Measurements from ENCODE around the gene DDX6. TPM values are rescaled to one million over a fixed set of nuclear protein-coding genes. Genes with fewer than 3 reads are reported as not detected.

DDX6 gene
- polyA plus RNA-seq, 3 donors = 132 to 136 (median 135) TPM

DNA sequence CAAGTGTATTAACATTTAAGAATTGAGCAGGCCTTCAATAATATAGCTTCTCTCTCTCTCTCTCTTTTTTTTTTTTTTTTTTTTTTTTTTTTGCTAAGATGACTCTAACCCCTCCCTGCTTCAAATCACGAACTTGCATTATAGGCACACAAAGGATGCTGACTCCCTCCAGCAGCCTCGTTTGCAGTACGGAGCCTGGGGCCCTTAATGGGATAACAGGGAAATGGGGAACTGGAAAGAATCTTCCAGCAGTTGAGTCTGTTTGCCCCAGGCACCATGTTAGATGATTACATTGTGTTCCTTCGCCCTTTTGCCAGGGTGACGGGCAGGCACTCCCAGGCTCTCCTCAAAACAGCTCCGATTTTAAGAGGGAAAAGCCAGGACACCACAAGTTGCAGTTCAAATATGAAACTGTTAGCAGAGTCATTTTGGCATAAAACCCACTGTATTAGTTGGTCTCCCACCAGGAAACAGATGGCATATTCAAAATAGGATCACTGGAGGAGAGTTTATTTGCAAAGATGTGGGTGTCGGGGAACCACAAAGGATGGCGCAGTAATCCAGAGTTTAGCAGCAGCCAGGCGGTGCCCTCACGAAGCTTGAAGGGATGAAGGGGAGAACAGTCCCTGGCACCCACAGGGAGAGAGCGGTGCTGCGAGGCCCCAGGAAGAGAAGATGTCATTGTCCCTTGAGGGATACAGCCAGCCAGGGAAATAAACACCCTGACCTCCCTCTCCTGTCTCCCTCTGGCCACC, 85.0 kb downstream of the DDX6 start:
- DNase-seq (ENCODE audit: low read depth in 3 of 3, low spot score in 2 of 3) = no peak

- DNase-seq (ENCODE audit: low read depth in 3 of 3, low spot score in 2 of 3) = no peak
Measured at GRCh38 chr11:118705111-118705741, 85.7 kb downstream of the DDX6 start.

- no peak for DNase-seq (ENCODE audit: low read depth in 3 of 3, low spot score in 2 of 3)
Measured at GRCh38 chr11:118703563-118704106, 87.3 kb downstream of the DDX6 start.

GRCh38 chr11:118699506-118700220, 91.3 kb downstream of the DDX6 start:
- no peak for DNase-seq (ENCODE audit: low read depth in 3 of 3, low spot score in 2 of 3)

Other genes with a start within 250 kb of the DDX6 start
- 10 to 100 TPM; 43.6 to 49.4 (median 47.6) TPM for gene IFT46, start 225.2 kb downstream of the DDX6 start, polyA plus RNA-seq (ENCODE audit: insufficient read length in 3 of 3)
- 100 to 1,000 TPM; 200 to 209 (median 201) TPM for gene ARCN1, start 218.8 kb downstream of the DDX6 start, polyA plus RNA-seq (ENCODE audit: insufficient read length in 3 of 3)
- 100 to 1,000 TPM; 106 to 112 (median 106) TPM for gene PHLDB1, start 183.5 kb downstream of the DDX6 start, polyA plus RNA-seq (ENCODE audit: insufficient read length in 3 of 3)
- gene TREH, start 111.5 kb downstream of the DDX6 start, polyA plus RNA-seq (ENCODE audit: insufficient read length in 3 of 3) = 1 to 10 TPM in 1 of 3 donors, under 1 TPM in 2; 0.64 to 1.8 (median 0.75) TPM
- not detected for gene CXCR5, start 92.7 kb upstream of the DDX6 start, polyA plus RNA-seq (ENCODE audit: insufficient read length in 3 of 3)
- 10 to 100 TPM; 21.3 to 23.4 (median 23.0) TPM for gene BCL9L, start 134.8 kb upstream of the DDX6 start, polyA plus RNA-seq (ENCODE audit: insufficient read length in 3 of 3)
- gene UPK2, start 165.1 kb upstream of the DDX6 start, polyA plus RNA-seq (ENCODE audit: insufficient read length in 3 of 3) = 10 to 100 TPM in 1 of 3 donors, 1 to 10 TPM in 1, under 1 TPM in 1; 0.22 to 16.8 (median 7.0) TPM
- not detected for gene FOXR1, start 180.6 kb upstream of the DDX6 start, polyA plus RNA-seq (ENCODE audit: insufficient read length in 3 of 3)
- gene CENATAC, start 207.0 kb upstream of the DDX6 start, polyA plus RNA-seq (ENCODE audit: insufficient read length in 3 of 3) = 10 to 100 TPM; 16.1 to 17.8 (median 17.1) TPM
- 1,000 to 10,000 TPM; 1,153 to 1,249 (median 1,180) TPM for gene RPS25, start 227.2 kb upstream of the DDX6 start, polyA plus RNA-seq (ENCODE audit: insufficient read length in 3 of 3)
- 100 to 1,000 TPM in 2 of 3 donors, 10 to 100 TPM in 1; 92.9 to 142 (median 100) TPM for gene TRAPPC4, start 227.6 kb upstream of the DDX6 start, polyA plus RNA-seq (ENCODE audit: insufficient read length in 3 of 3)
- 100 to 1,000 TPM in 1 of 3 donors, 10 to 100 TPM in 2; 81.1 to 115 (median 99.9) TPM for gene SLC37A4, start 239.7 kb upstream of the DDX6 start, polyA plus RNA-seq (ENCODE audit: insufficient read length in 3 of 3)